ENCODE data around the gene METTL16. TPM values are rescaled to one million over a fixed set of nuclear protein-coding genes. Genes with fewer than 3 reads are reported as not detected.

METTL16 gene
- polyA plus RNA-seq, 1 donor (not counting 4 experiments of a cell fraction or from before 2014, with no cell fraction given), result 16.6 TPM

DNA sequence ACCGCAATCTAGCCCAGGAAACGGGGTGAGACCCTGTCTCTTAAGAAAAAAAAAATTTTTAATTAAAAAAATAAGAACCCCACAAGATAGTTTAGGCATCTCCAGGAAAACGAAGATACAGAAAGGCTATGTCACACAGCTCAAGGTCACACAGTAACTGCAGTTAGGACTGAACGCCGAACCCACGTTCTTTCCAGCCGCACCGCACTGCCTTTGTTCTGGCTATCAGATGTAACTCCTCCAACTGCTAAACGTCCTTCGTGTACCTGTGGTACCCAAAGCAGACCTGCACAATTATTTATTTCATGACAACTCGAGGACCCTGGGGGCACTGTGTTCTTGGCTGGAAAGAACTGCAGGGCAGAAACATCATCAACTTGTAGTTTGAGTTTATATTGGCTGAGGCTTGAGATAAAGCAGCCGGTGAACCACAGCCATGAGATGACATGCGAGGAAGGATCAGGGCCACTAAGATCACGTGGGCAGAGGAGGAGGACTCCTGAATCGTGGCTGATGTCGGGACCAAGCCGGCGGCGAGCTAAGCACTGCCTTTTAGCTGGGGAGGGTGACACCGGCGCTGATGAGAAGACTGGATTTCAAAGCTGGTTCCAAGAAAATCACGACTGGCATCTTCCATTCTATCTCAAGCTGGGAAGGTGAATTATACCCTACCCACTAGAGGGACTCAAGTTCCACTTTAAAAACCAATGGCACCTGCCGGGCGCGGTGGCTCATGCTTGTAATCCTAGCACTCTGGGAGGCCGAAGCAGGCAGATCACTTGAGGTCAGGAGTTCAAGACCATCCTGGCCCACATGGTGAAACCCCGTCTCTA is 90.2 kb downstream of the METTL16 start:
- no peak overlapping the region for H3K4me3 ChIP-seq (ENCODE audit: control insufficient read depth in 2 of 3, extremely low read depth in 1 of 3, insufficient read depth in 2 of 3, low read depth in 1 of 3, low read length in 3 of 3)
- H3K9me1 ChIP-seq (ENCODE audit: control insufficient read depth, extremely low read depth, insufficient read depth, low read length), result no peaks in the 10 kb centered on the region
- dilution Hi-C loops (cut with MboI; ENCODE audit: extremely low pct_ligation_motif_present, low sequenced_read_pairs), result no loop called here
- no peak overlapping the region for H3K9ac ChIP-seq (ENCODE audit: control insufficient read depth, extremely low read depth, insufficient read depth, low read length)
- H3K4me2 ChIP-seq (ENCODE audit: control insufficient read depth, extremely low read depth, insufficient read depth, low read depth, low read length), result no peak overlapping the region
- H3K27ac ChIP-seq (ENCODE audit: control insufficient read depth, insufficient read depth, low read length), result no peak overlapping the region
- FAIRE-seq, result no peak
- peaks cover 11 to 27% of the 10 kb centered on the region in 2 experiments for H3K36me3 ChIP-seq (ENCODE audit: control insufficient read depth in 2 of 2, extremely low read depth in 1 of 2, insufficient read depth in 2 of 2, low read length in 2 of 2)
- no peak overlapping the region for H2AFZ ChIP-seq (ENCODE audit: control insufficient read depth, low read length)
- peaks cover 13% of the 10 kb centered on the region for H3K4me1 ChIP-seq (ENCODE audit: control insufficient read depth, extremely low read depth, insufficient read depth, low read length)
- H3K9me3 ChIP-seq (ENCODE audit: control insufficient read depth, low read depth, low read length), result no peaks in the 10 kb centered on the region
- no peaks in the 10 kb centered on the region for H3K27me3 ChIP-seq (ENCODE audit: control insufficient read depth, extremely low read depth, insufficient read depth, low read length)
- no peaks in the 10 kb centered on the region for H4K20me1 ChIP-seq (ENCODE audit: control insufficient read depth, extremely low read depth, insufficient read depth, low read length)
- TF ChIP-seq CTCF (optimal IDR thresholded peaks at IDR 0.05 in 1 of 3, IDR thresholded peaks at IDR 0.05 in 1 of 3, conservative IDR thresholded peaks at IDR 0.05 in 1 of 3; ENCODE audit: extremely low read depth in 1 of 3, insufficient read depth in 2 of 3, low read length in 3 of 3) (peak in 1 of 3 experiments; percentile 20), EZH2 (IDR thresholded peaks at IDR 0.05; ENCODE audit: low read length) (no peak)
- DNase-seq (ENCODE audit: low read depth, low spot score), result no peak
- H3K79me2 ChIP-seq (ENCODE audit: control insufficient read depth, insufficient read depth, low read length), result no peaks in the 10 kb centered on the region

GRCh38 chr17:2420176-2420575 is 91.5 kb downstream of the METTL16 start:
- dilution Hi-C loops (cut with MboI; ENCODE audit: extremely low pct_ligation_motif_present, low sequenced_read_pairs), result no loop called here
- peaks cover 11 to 27% of the 10 kb centered on the region in 2 experiments for H3K36me3 ChIP-seq (ENCODE audit: control insufficient read depth in 2 of 2, extremely low read depth in 1 of 2, insufficient read depth in 2 of 2, low read length in 2 of 2)
- peaks cover 13% of the 10 kb centered on the region for H3K4me1 ChIP-seq (ENCODE audit: control insufficient read depth, extremely low read depth, insufficient read depth, low read length)
- H3K4me2 ChIP-seq (ENCODE audit: control insufficient read depth, extremely low read depth, insufficient read depth, low read depth, low read length), result no peak overlapping the region
- TF ChIP-seq EZH2 (IDR thresholded peaks at IDR 0.05; ENCODE audit: low read length) (no peak), CTCF (optimal IDR thresholded peaks at IDR 0.05 in 1 of 3, IDR thresholded peaks at IDR 0.05 in 1 of 3, conservative IDR thresholded peaks at IDR 0.05 in 1 of 3; ENCODE audit: extremely low read depth in 1 of 3, insufficient read depth in 2 of 3, low read length in 3 of 3) (no peak)
- H2AFZ ChIP-seq (ENCODE audit: control insufficient read depth, low read length), result no peak overlapping the region
- H3K9me3 ChIP-seq (ENCODE audit: control insufficient read depth, low read depth, low read length), result no peaks in the 10 kb centered on the region
- no peaks in the 10 kb centered on the region for H3K9me1 ChIP-seq (ENCODE audit: control insufficient read depth, extremely low read depth, insufficient read depth, low read length)
- H3K27me3 ChIP-seq (ENCODE audit: control insufficient read depth, extremely low read depth, insufficient read depth, low read length), result no peaks in the 10 kb centered on the region
- no peak overlapping the region for H3K4me3 ChIP-seq (ENCODE audit: control insufficient read depth in 2 of 3, extremely low read depth in 1 of 3, insufficient read depth in 2 of 3, low read depth in 1 of 3, low read length in 3 of 3)
- H3K79me2 ChIP-seq (ENCODE audit: control insufficient read depth, insufficient read depth, low read length), result no peaks in the 10 kb centered on the region
- H3K9ac ChIP-seq (ENCODE audit: control insufficient read depth, extremely low read depth, insufficient read depth, low read length), result no peak overlapping the region
- H4K20me1 ChIP-seq (ENCODE audit: control insufficient read depth, extremely low read depth, insufficient read depth, low read length), result no peaks in the 10 kb centered on the region
- no peak overlapping the region for H3K27ac ChIP-seq (ENCODE audit: control insufficient read depth, insufficient read depth, low read length)
- DNase-seq (ENCODE audit: low read depth, low spot score) (no peak), FAIRE-seq (no peak)
